Measurements from ENCODE around the gene CPB1.

The CPB1 gene

DNA sequence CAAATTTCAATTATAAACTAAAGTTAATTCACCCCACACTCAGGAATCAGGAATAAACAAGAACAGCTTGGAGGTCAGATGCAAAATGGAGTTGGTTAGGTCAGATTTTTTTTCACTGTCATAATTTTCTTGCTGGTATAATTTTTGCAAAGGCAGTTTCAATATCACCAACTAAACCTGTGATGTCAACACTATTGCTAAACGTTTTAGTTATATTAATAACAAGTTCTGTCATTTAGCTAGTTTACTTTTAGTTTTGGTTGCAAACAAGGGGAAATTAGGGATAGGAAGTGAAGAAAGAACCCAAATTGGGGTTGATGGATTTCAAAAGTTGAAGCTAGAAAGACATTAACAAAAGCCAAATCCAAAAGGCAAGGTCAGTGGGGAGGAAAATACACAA, 4.6 kb upstream of the CPB1 start:
- H3K9me3 ChIP-seq: no peaks in the 10 kb centered on the region
- H3K27me3 ChIP-seq: no peaks in the 10 kb centered on the region
- H3K4me3 ChIP-seq (ENCODE audit: low read depth, low read length): no peak overlapping the region
- no peaks in the 10 kb centered on the region for H3K36me3 ChIP-seq
- TF ChIP-seq, protein P1, sequence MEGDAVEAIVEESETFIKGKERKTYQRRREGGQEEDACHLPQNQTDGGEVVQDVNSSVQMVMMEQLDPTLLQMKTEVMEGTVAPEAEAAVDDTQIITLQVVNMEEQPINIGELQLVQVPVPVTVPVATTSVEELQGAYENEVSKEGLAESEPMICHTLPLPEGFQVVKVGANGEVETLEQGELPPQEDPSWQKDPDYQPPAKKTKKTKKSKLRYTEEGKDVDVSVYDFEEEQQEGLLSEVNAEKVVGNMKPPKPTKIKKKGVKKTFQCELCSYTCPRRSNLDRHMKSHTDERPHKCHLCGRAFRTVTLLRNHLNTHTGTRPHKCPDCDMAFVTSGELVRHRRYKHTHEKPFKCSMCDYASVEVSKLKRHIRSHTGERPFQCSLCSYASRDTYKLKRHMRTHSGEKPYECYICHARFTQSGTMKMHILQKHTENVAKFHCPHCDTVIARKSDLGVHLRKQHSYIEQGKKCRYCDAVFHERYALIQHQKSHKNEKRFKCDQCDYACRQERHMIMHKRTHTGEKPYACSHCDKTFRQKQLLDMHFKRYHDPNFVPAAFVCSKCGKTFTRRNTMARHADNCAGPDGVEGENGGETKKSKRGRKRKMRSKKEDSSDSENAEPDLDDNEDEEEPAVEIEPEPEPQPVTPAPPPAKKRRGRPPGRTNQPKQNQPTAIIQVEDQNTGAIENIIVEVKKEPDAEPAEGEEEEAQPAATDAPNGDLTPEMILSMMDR (IDR thresholded peaks at IDR 0.05; ENCODE audit: low read depth, low read length): no peak
- DNase-seq: no peak
- H3K4me1 ChIP-seq: no peaks in the 10 kb centered on the region; the same call in 1 of the 2 replicates

DNA sequence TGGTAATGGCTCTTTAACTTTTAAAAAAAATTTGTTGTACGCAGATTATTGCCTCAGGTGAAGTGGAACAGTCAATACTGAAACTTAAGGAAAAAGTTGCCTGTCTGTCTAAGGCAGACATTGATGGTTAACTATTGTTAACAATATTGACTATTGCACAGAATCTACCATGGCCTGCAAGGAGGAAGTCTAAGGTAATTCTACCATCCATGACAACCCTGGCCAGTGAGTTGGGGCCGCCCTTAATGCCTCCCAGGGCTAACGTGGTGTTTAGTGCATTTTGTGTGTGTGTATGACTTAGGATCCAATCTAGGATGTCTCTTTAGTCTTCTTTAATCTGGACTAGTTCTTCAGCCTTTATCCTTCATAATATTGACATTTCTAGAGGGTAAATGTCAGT, 2.1 kb upstream of the CPB1 start:
- no peaks in the 10 kb centered on the region for H3K36me3 ChIP-seq
- TF ChIP-seq, protein P1 (IDR thresholded peaks at IDR 0.05; ENCODE audit: low read depth, low read length): no peak
- no peaks in the 10 kb centered on the region for H3K9me3 ChIP-seq
- no peak overlapping the region for H3K4me3 ChIP-seq (ENCODE audit: low read depth, low read length)
- no peaks in the 10 kb centered on the region for H3K4me1 ChIP-seq
- H3K27me3 ChIP-seq: no peaks in the 10 kb centered on the region
- no peak for DNase-seq

DNA sequence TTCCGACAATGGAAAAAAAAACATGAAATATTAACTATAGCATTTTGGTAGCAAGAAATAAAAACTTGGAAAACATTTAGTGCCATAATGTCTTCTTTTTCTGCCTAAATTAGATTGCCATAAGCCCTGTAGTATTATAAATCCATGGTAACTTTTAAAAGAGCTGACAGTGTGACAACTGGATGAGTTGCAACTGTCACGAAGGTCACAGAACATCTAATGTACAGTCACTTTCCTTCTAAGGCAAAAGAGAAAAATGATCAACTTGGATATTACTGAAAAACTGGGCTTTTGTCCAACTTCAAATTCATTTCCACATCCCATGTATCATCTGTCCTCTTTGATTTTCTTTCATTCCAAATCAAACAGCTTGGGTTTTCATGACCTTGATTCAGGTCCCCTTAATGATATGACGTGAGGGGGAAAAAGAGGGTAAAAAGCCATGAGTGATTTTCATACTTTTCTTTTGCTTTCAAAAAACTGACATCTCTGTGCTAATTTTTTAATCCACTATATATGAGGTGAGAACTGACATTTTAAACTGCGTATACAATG, 602 bp downstream of the CPB1 start:
- TF ChIP-seq, protein P1 (IDR thresholded peaks at IDR 0.05; ENCODE audit: low read depth, low read length): no peak

DNA sequence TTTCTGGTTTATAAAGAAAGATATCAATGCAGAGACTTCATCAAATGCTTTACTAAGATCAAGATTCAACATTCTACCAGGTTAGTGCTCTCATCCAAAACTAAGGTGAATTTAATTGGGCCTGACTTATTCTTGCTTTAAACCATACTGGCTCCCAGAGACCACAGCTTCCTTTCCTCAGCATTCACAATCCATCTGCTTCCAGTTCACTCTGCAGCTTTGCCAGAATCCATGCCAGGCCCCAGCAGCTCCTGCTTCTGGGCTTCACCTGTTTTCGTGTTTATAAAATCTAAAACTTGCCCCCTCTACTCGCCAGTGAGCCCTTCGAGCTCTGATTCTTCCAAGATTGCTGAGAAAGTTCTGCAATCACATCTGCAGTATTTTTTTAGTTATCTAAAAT, 2.3 kb downstream of the CPB1 start:
- no peaks in the 10 kb centered on the region for H3K36me3 ChIP-seq
- DNase-seq: no peak
- TF ChIP-seq, protein P1 (IDR thresholded peaks at IDR 0.05; ENCODE audit: low read depth, low read length): no peak

More for the DNA sequence above, 602 bp downstream of the CPB1 start:
- no peaks in the 10 kb centered on the region for H3K36me3 ChIP-seq
- H3K4me3 ChIP-seq (ENCODE audit: low read depth, low read length): no peak overlapping the region
- no peaks in the 10 kb centered on the region for H3K4me1 ChIP-seq
- no peak for DNase-seq
- no peaks in the 10 kb centered on the region for H3K9me3 ChIP-seq
- H3K27me3 ChIP-seq: no peaks in the 10 kb centered on the region

DNA sequence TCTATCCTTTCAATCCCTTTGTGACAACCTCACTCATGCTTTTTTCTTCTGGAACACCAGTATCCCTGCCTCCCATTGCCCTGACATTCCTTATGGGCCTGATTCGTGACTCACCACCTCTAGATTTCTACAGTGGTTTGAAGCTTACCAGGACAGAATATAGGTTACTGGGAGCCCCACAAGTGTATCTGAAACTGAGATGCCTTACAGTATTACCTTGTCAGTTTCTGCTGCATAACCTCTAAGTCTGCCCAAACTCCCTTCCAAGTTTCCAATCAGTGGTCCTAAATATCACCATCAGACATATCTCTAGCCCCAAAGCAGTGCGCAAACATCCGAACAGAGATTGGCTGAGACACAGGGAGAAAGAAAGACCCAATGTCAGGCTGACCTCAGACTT, 5.6 kb downstream of the CPB1 start:
- H3K36me3 ChIP-seq: no peaks in the 10 kb centered on the region
- H3K27me3 ChIP-seq: no peaks in the 10 kb centered on the region
- TF ChIP-seq, protein P1 (IDR thresholded peaks at IDR 0.05; ENCODE audit: low read depth, low read length): no peak
- no peak overlapping the region for H3K4me3 ChIP-seq (ENCODE audit: low read depth, low read length)
- H3K4me1 ChIP-seq: no peaks in the 10 kb centered on the region
- H3K9me3 ChIP-seq: no peaks in the 10 kb centered on the region
- no peak for DNase-seq

More for the DNA sequence above, 2.3 kb downstream of the CPB1 start:
- no peak overlapping the region for H3K4me3 ChIP-seq (ENCODE audit: low read depth, low read length)
- no peaks in the 10 kb centered on the region for H3K4me1 ChIP-seq
- H3K27me3 ChIP-seq: no peaks in the 10 kb centered on the region
- no peaks in the 10 kb centered on the region for H3K9me3 ChIP-seq

DNA sequence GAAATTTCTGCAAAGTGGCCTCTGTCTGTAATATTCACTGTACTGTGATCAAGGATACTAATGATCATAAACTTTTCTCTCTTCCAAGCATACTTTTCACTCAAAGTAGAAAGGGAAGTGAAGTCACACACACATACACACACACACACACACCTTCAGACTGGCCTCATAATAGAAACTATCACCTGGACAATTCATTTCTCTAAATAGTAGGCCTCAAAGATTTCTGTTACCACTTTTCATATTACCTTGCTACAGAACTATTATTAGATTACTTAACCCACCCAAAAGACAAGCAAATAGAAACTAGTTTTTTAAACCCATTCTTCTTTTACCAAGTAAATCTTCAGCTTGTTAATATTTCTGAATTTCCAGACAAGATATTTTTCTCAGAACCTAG, 12.2 kb downstream of the CPB1 start:
- DNase-seq: no peak
- TF ChIP-seq, protein P1 (IDR thresholded peaks at IDR 0.05; ENCODE audit: low read depth, low read length): no peak
- Histone ChIP-seq H3K9me3 (no peaks in the 10 kb centered on the region), H3K36me3 (no peaks in the 10 kb centered on the region), H3K4me1 (no peaks in the 10 kb centered on the region), H3K27me3 (no peaks in the 10 kb centered on the region), H3K4me3 (ENCODE audit: low read depth, low read length) (no peak overlapping the region)
